Measurements from ENCODE around the gene IL12RB1. TPM values are rescaled to one million over a fixed set of nuclear protein-coding genes. Genes with fewer than 3 reads are reported as not detected.

The IL12RB1 gene
- total and polyA plus RNA-seq, 2 of the 8 experiments (the other 6 are each of a cell fraction or from before 2014, with no cell fraction given) = 0.03 TPM; not detected in 1

GRCh38 chr19:18091217-18091608 lies 4.5 kb upstream of the IL12RB1 start:
- H3K36me3 ChIP-seq (ENCODE audit: control insufficient read depth in 2 of 4, insufficient read depth in 4 of 4, low read length in 3 of 4) = no peaks in the 10 kb centered on the region
- ChIA-PET CTCF (ENCODE audit: partially characterized antibody) (interaction anchor here (0.8 to 2.2 kb wide), 4 partner anchors 11 to 82 kb away, joined by 3 to 5 read pairs (median 4); no protein-coding TSS in a partner anchor), POLR2A (ENCODE audit: partially characterized antibody) (no interaction called here)
- H2AFZ ChIP-seq (ENCODE audit: low read length) = peak overlapping the region; percentile 40
- no peak overlapping the region for H3K9ac ChIP-seq (replicated peaks in 1 of 4; ENCODE audit: extremely low read depth in 1 of 4, low read depth in 3 of 4, low read length in 3 of 4)
- no peak overlapping the region for H3K4me2 ChIP-seq (ENCODE audit: insufficient read depth in 1 of 2, low read depth in 2 of 2, low read length in 2 of 2)
- H3K79me1 ChIP-seq (ENCODE audit: low read depth, low read length) = no peaks in the 10 kb centered on the region
- no peak overlapping the region for H3K14ac ChIP-seq (ENCODE audit: insufficient read length)
- H3K4ac ChIP-seq (replicated peaks; ENCODE audit: insufficient read length, low read depth, low read length) = no peak overlapping the region
- H4K5ac ChIP-seq (ENCODE audit: insufficient read length, low read depth, low read length) = peak overlapping the region; percentile 15
- no peaks in the 10 kb centered on the region for H3K23me2 ChIP-seq (ENCODE audit: low read depth, low read length)
- no peak overlapping the region for H3K56ac ChIP-seq (replicated peaks; ENCODE audit: insufficient read length, low read depth, low read length)
- no peak overlapping the region for H4K91ac ChIP-seq (replicated peaks; ENCODE audit: insufficient read length, low read length)
- no peaks in the 10 kb centered on the region for H3K79me2 ChIP-seq (ENCODE audit: control insufficient read depth in 1 of 2, insufficient read depth in 2 of 2, low read length in 2 of 2)
- H2AK5ac ChIP-seq (ENCODE audit: low read depth, low read length) = no peak overlapping the region
- H3K27me3 ChIP-seq (replicated peaks in 1 of 4; ENCODE audit: control insufficient read depth in 3 of 4, extremely low read depth in 1 of 4, insufficient read depth in 3 of 4, low read length in 3 of 4) = 0 out of 7 replicates have a peak, but pooled peaks cover 0 to 2% (median 0%) of the 10 kb centered on the region in 4 experiments
- H4K20me1 ChIP-seq (replicated peaks in 1 of 2; ENCODE audit: control insufficient read depth in 1 of 2, insufficient read depth in 2 of 2, low read length in 2 of 2) = no peaks in the 10 kb centered on the region
- WGBS, 2 experiments (ENCODE audit: extremely low coverage in 1 of 2, insufficient coverage in 1 of 2, insufficient read length in 1 of 2, insufficient replicate concordance in 2 of 2, low coverage in 1 of 2, low lambda C conversion rate in 2 of 2, missing lambda C conversion rate in 1 of 2) = 68% methylated on average over 11 of the region's 12 CpGs; no CpG with 5 or more reads in 1 of the 2 experiments
- H3K27ac ChIP-seq (ENCODE audit: low read depth, low read length) = no peak overlapping the region
- H2BK15ac ChIP-seq (ENCODE audit: low read length) = no peak overlapping the region
- H2BK20ac ChIP-seq (ENCODE audit: low read length) = no peak overlapping the region
- no peak overlapping the region for H2BK5ac ChIP-seq (ENCODE audit: low read depth, low read length)
- no peaks in the 10 kb centered on the region for H3K9me3 ChIP-seq (ENCODE audit: insufficient read depth in 2 of 2, low read depth in 1 of 2, low read length in 1 of 2)
- no peaks in the 10 kb centered on the region; a peak in 2 of 7 replicates for H3K4me1 ChIP-seq (replicated peaks in 1 of 4; ENCODE audit: control insufficient read depth in 3 of 4, insufficient read depth in 4 of 4, low read length in 3 of 4)
- no peak overlapping the region for H3K23ac ChIP-seq (ENCODE audit: insufficient read length)
- H4K8ac ChIP-seq (ENCODE audit: extremely low read depth, insufficient read depth, low read length) = no peak overlapping the region
- FAIRE-seq (no peak), DNase-seq (ENCODE audit: low read depth in 1 of 2, low spot score in 2 of 2) (no peak)
- H3K4me3 ChIP-seq (ENCODE audit: extremely low read depth in 1 of 4, insufficient read depth in 2 of 4, low read depth in 3 of 4, low read length in 4 of 4) = no peak overlapping the region
- H2BK12ac ChIP-seq (ENCODE audit: low read depth, low read length) = no peak overlapping the region
- H2BK120ac ChIP-seq (replicated peaks; ENCODE audit: low read depth, low read length) = no peak overlapping the region
- no peak overlapping the region for H3K18ac ChIP-seq (ENCODE audit: extremely low read depth, low read length)
- no peak for TF ChIP-seq POLR2AphosphoS5 (IDR thresholded peaks at IDR 0.05; ENCODE audit: low read depth, low read length)
- no peak for TF ChIP-seq TCF12 (IDR thresholded peaks at IDR 0.05; ENCODE audit: low read depth, low read length)
- no peak for TF ChIP-seq BACH1 (IDR thresholded peaks at IDR 0.05; ENCODE audit: low read length)
- TF ChIP-seq POLR2A (IDR thresholded peaks at IDR 0.05; ENCODE audit: control extremely low read depth in 1 of 2, low read depth in 2 of 2, low read length in 2 of 2) = no peak
- TF ChIP-seq JUN (IDR thresholded peaks at IDR 0.05; ENCODE audit: low read depth, low read length) = no peak
- TF ChIP-seq TEAD4 (IDR thresholded peaks at IDR 0.05; ENCODE audit: low read depth, low read length) = no peak
- TF ChIP-seq SP4 (IDR thresholded peaks at IDR 0.05; ENCODE audit: low read length) = no peak
